Sigmoid colon (tissue), 4 donors: ENCODE measurements around the gene PARD3.

Source experiments
- CTCF ChIP-seq, 4 experiments: fragments of 450-650 bp in 3 of 4; fragments of 200-600 bp in 1 of 4; IDR thresholded peaks; one replicate each; pipeline ENCODE4 v1.5.1; 2016 to 2019; ENCODE audit warnings: antibody characterized with exemption in 4 of 4, mild to moderate bottlenecking in 3 of 4, moderate library complexity in 2 of 4
- EP300 ChIP-seq, 4 donors: sonication (generic); formaldehyde crosslinking; IDR thresholded peaks; one replicate each; pipeline ENCODE4 v1.6.1; 2017; ENCODE audit warnings: antibody characterized with exemption in 4 of 4
- POLR2A ChIP-seq, 2 donors: fragments of 450-650 bp; IDR thresholded peaks; one replicate each; pipeline ENCODE4 v1.6.1; 2016; ENCODE audit warnings: antibody characterized with exemption in 2 of 2, mild to moderate bottlenecking in 2 of 2, moderate library complexity in 2 of 2
- POLR2AphosphoS5 ChIP-seq, 4 donors: sonication (generic); formaldehyde crosslinking; IDR thresholded peaks; one replicate each; pipeline ENCODE4 v1.6.1; 2017; ENCODE audit warnings: antibody characterized with exemption in 4 of 4

DNA sequence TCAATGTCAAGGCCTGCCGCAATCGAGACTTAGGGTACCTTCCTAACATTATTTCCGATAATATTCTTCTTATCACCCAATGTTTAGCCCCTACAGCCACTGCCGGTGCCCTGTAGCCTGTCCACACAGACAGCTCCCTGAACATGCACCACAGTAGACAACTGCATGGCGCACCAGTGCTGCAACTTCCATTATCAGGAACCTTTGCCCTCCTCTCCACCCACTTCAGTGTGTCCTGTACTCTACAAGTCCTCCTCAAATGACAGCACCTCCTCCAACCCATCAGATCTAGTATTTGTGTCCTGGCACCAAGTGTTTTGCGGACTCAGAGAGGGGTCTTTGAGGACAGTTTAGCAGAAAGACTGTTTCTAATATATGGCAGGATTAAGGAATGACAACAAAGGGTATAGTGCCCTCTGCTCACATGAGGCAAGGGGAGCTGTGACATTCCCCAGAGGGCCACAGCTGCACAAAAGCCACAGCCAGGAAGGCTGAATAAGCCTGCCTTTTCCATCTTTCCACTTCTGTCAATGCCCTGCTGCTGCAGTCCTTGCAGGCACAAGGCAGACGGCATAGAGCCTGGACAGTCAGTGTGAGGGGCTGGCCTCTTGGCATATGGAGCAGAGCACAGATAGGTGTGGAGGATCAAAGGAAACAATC lies 335.4 kb downstream of the PARD3 start:
- TF ChIP-seq POLR2A (IDR thresholded peaks at IDR 0.05) (no peak), POLR2AphosphoS5 (IDR thresholded peaks at IDR 0.05) (no peak), CTCF (IDR thresholded peaks at IDR 0.05) (no peak), EP300 (IDR thresholded peaks at IDR 0.05) (no peak)
